ENCODE results near the gene CSK. TPM values are rescaled to one million over a fixed set of nuclear protein-coding genes. Genes with fewer than 3 reads are reported as not detected.

Gene CSK
- total and polyA plus RNA-seq, 2 donors (not counting 1 experiment from before 2014, with no cell fraction given): 325 to 651 TPM

- peaks cover 32% of the 10 kb centered on the region for H4K20me1 ChIP-seq (ENCODE audit: control insufficient read depth, insufficient read depth, low read length, poor library complexity, severe bottlenecking)
- no peak overlapping the region for H3K4me3 ChIP-seq (ENCODE audit: control extremely low read depth in 1 of 5, extremely low read depth in 1 of 5, insufficient read depth in 1 of 5, low read depth in 2 of 5, low read length in 4 of 5)
- TF ChIP-seq EZH2 (IDR thresholded peaks at IDR 0.05; ENCODE audit: borderline replicate concordance, insufficient read depth, low read depth, low read length, poor library complexity, severe bottlenecking) (no peak), CTCF (IDR thresholded peaks at IDR 0.05) (no peak)
- H3K27me3 ChIP-seq (replicated peaks in 1 of 4; ENCODE audit: control extremely low read depth in 1 of 4, control insufficient read depth in 3 of 4, insufficient read depth in 4 of 4, low read length in 3 of 4): no peaks in the 10 kb centered on the region
- H2AFZ ChIP-seq (ENCODE audit: insufficient read depth, low read depth, low read length, poor library complexity, severe bottlenecking): no peak overlapping the region
- POLR2A ChIA-PET: no interaction called here
- peaks cover 3 to 6% of the 10 kb centered on the region in 2 donors for H3K4me1 ChIP-seq (ENCODE audit: control insufficient read depth in 2 of 2, insufficient read depth in 2 of 2, low read length in 2 of 2)
- Mint-ChIP-seq H3K27ac (no peak overlapping the region), H3K4me3 (no peak overlapping the region), H3K9me3 (ENCODE audit: insufficient read depth) (no peaks in the 10 kb centered on the region), H3K4me1 (peaks cover 13% of the 10 kb centered on the region), H3K27me3 (no peaks in the 10 kb centered on the region)
- no peak overlapping the region for H3K27ac ChIP-seq (ENCODE audit: low read length in 2 of 2)
- no peak for DNase-seq
- CTCF ChIA-PET: interaction anchor here (1.1 kb wide), 1 partner anchor 79 kb away, joined by 3 read pairs; no protein-coding TSS in a partner anchor
- no peak overlapping the region for H3K4me2 ChIP-seq (replicated peaks; ENCODE audit: low read depth, low read length, poor library complexity, severe bottlenecking)
- 100% methylated on average over 3 of the region's 4 CpGs for WGBS (ENCODE audit: insufficient coverage)
- no peaks in the 10 kb centered on the region for H3K9me3 ChIP-seq (ENCODE audit: control extremely low read depth in 1 of 3, control insufficient read depth in 2 of 3, insufficient read depth in 1 of 3, low read length in 2 of 3)
- intact Hi-C loops (cut with micrococcal nuclease): no loop called here
- no peak for ATAC-seq (ENCODE audit: low read depth)
- peaks cover 1 to 69% of the 10 kb centered on the region in 2 experiments for H3K36me3 ChIP-seq (replicated peaks in 1 of 2; ENCODE audit: control extremely low read depth in 1 of 2, control insufficient read depth in 1 of 2, extremely low read depth in 1 of 2, insufficient read depth in 2 of 2, low read length in 1 of 2)
- peaks cover 9% of the 10 kb centered on the region for H3K79me2 ChIP-seq (ENCODE audit: control insufficient read depth, insufficient read depth, low read length)
- H3K9ac ChIP-seq (ENCODE audit: low read length): no peak overlapping the region
Observed at GRCh38 chr15:74850393-74850792, 68.5 kb downstream of the CSK start.

- ChIA-PET POLR2A (no interaction called here), CTCF (no interaction called here)
- no peak for TF ChIP-seq CTCF (IDR thresholded peaks at IDR 0.05)
- TF ChIP-seq EZH2 (IDR thresholded peaks at IDR 0.05; ENCODE audit: borderline replicate concordance, insufficient read depth, low read depth, low read length, poor library complexity, severe bottlenecking): no peak
- Mint-ChIP-seq H3K4me1 (peaks cover 16% of the 10 kb centered on the region), H3K27me3 (no peaks in the 10 kb centered on the region), H3K9me3 (ENCODE audit: insufficient read depth) (no peaks in the 10 kb centered on the region), H3K27ac (no peak overlapping the region), H3K4me3 (no peak overlapping the region)
- ATAC-seq (ENCODE audit: low read depth) (no peak), DNase-seq (no peak)
- no peak overlapping the region for H3K9ac ChIP-seq (ENCODE audit: low read length)
- H3K9me3 ChIP-seq (ENCODE audit: control extremely low read depth in 1 of 3, control insufficient read depth in 2 of 3, insufficient read depth in 1 of 3, low read length in 2 of 3): no peaks in the 10 kb centered on the region
- no peaks in the 10 kb centered on the region for H3K27me3 ChIP-seq (replicated peaks in 1 of 4; ENCODE audit: control extremely low read depth in 1 of 4, control insufficient read depth in 3 of 4, insufficient read depth in 4 of 4, low read length in 3 of 4)
- 100% methylated on average over 7 of the region's 7 CpGs for WGBS (ENCODE audit: insufficient coverage)
- H3K4me2 ChIP-seq (replicated peaks; ENCODE audit: low read depth, low read length, poor library complexity, severe bottlenecking): no peak overlapping the region
- H3K4me1 ChIP-seq (ENCODE audit: control insufficient read depth in 2 of 2, insufficient read depth in 2 of 2, low read length in 2 of 2): peaks cover 6 to 12% of the 10 kb centered on the region in 2 donors
- H3K27ac ChIP-seq (ENCODE audit: low read length in 2 of 2): no peak overlapping the region
- no peak overlapping the region for H3K4me3 ChIP-seq (ENCODE audit: control extremely low read depth in 1 of 5, extremely low read depth in 1 of 5, insufficient read depth in 1 of 5, low read depth in 2 of 5, low read length in 4 of 5)
- H3K79me2 ChIP-seq (ENCODE audit: control insufficient read depth, insufficient read depth, low read length): peaks cover 23% of the 10 kb centered on the region
- no peak overlapping the region for H2AFZ ChIP-seq (ENCODE audit: insufficient read depth, low read depth, low read length, poor library complexity, severe bottlenecking)
- intact Hi-C loops (cut with micrococcal nuclease): no loop called here
- H4K20me1 ChIP-seq (ENCODE audit: control insufficient read depth, insufficient read depth, low read length, poor library complexity, severe bottlenecking): peaks cover 48% of the 10 kb centered on the region
- H3K36me3 ChIP-seq (replicated peaks in 1 of 2; ENCODE audit: control extremely low read depth in 1 of 2, control insufficient read depth in 1 of 2, extremely low read depth in 1 of 2, insufficient read depth in 2 of 2, low read length in 1 of 2): peaks cover 1 to 65% of the 10 kb centered on the region in 2 experiments
Observed at GRCh38 chr15:74851960-74852359, 70.1 kb downstream of the CSK start.

Small RNA genes lying within 50 kb of the gene (small RNA-seq; reads per million reads assigned to genes)
- not detected for gene CPLX3 (ENCODE audit: insufficient read length, low read depth, low replicate concordance)
- not detected for gene MIR4513 (ENCODE audit: insufficient read length, low read depth, low replicate concordance)
- gene MIR6882 (ENCODE audit: insufficient read length, low read depth, low replicate concordance): not detected

Other genes starting within 250 kb of the CSK start
- 30.9 and 31.0 TPM in 2 replicates for gene ARID3B, start 240.9 kb upstream of the CSK start, total RNA-seq
- 23.0 and 28.1 TPM in 2 replicates for gene ARID3B, start 240.9 kb upstream of the CSK start, polyA plus RNA-seq
- gene CLK3, start 166.2 kb upstream of the CSK start, total RNA-seq: 164 and 176 TPM in 2 replicates
- gene CLK3, start 166.2 kb upstream of the CSK start, polyA plus RNA-seq: 350 and 541 TPM in 2 replicates
- gene EDC3, start 86.1 kb upstream of the CSK start, total RNA-seq: 47.8 and 55.4 TPM in 2 replicates
- gene EDC3, start 86.1 kb upstream of the CSK start, polyA plus RNA-seq: 16.9 and 18.4 TPM in 2 replicates
- not detected in 2 replicates for gene CYP1A1, start 56.6 kb upstream of the CSK start, total RNA-seq
- 0.24 and 0.25 TPM in 2 replicates for gene CYP1A1, start 56.6 kb upstream of the CSK start, polyA plus RNA-seq
- not detected in 2 replicates for gene CYP1A2, start 33.2 kb upstream of the CSK start, total RNA-seq
- gene CYP1A2, start 33.2 kb upstream of the CSK start, polyA plus RNA-seq: not detected in 2 replicates
- gene LMAN1L, start 30.8 kb downstream of the CSK start, total RNA-seq: 1.1 and 1.2 TPM in 2 replicates
- 0.60 and 1.1 TPM in 2 replicates for gene LMAN1L, start 30.8 kb downstream of the CSK start, polyA plus RNA-seq
- gene CPLX3, start 44.5 kb downstream of the CSK start, total RNA-seq: 0.17 TPM in 1 of 2 replicates, not detected in the other
- gene CPLX3, start 44.5 kb downstream of the CSK start, polyA plus RNA-seq: 0.60 and 0.91 TPM in 2 replicates
- gene ULK3, start 61.1 kb downstream of the CSK start, total RNA-seq: 51.1 and 55.9 TPM in 2 replicates
- gene ULK3, start 61.1 kb downstream of the CSK start, polyA plus RNA-seq: 73.0 and 108 TPM in 2 replicates
- 105 and 111 TPM in 2 replicates for gene SCAMP2, start 91.3 kb downstream of the CSK start, total RNA-seq
- gene SCAMP2, start 91.3 kb downstream of the CSK start, polyA plus RNA-seq: 77.4 and 85.1 TPM in 2 replicates
- 37.2 and 41.3 TPM in 2 replicates for gene MPI, start 108.0 kb downstream of the CSK start, total RNA-seq
- gene MPI, start 108.0 kb downstream of the CSK start, polyA plus RNA-seq: 40.7 and 59.8 TPM in 2 replicates
- gene FAM219B, start 124.8 kb downstream of the CSK start, total RNA-seq: 109 and 135 TPM in 2 replicates
- gene FAM219B, start 124.8 kb downstream of the CSK start, polyA plus RNA-seq: 50.6 and 80.2 TPM in 2 replicates
- 53.3 and 63.9 TPM in 2 replicates for gene COX5A, start 156.0 kb downstream of the CSK start, total RNA-seq
- gene COX5A, start 156.0 kb downstream of the CSK start, polyA plus RNA-seq: 65.2 and 77.3 TPM in 2 replicates
- gene RPP25, start 174.7 kb downstream of the CSK start, total RNA-seq: 3.1 and 4.4 TPM in 2 replicates
- gene RPP25, start 174.7 kb downstream of the CSK start, polyA plus RNA-seq: 0.49 and 0.92 TPM in 2 replicates
- 0.24 and 0.59 TPM in 2 replicates for gene SCAMP5, start 213.5 kb downstream of the CSK start, total RNA-seq
- gene SCAMP5, start 213.5 kb downstream of the CSK start, polyA plus RNA-seq: 0.71 and 3.4 TPM in 2 replicates
- 14.8 and 15.1 TPM in 2 replicates for gene PPCDC, start 241.5 kb downstream of the CSK start, total RNA-seq
- gene PPCDC, start 241.5 kb downstream of the CSK start, polyA plus RNA-seq: 7.9 and 19.7 TPM in 2 replicates

Data from B cell (primary cell).